Measurements from ENCODE around the gene TSPAN18.

The TSPAN18 gene

GRCh38 chr11:44848203-44848962 lies 121.6 kb downstream of the TSPAN18 start:
- no peak for DNase-seq (ENCODE audit: low read depth)

GRCh38 chr11:44848963-44849350 lies 122.2 kb downstream of the TSPAN18 start:
- no peak for DNase-seq (ENCODE audit: low read depth)

GRCh38 chr11:44849424-44849823 lies 122.7 kb downstream of the TSPAN18 start:
- no peak for DNase-seq (ENCODE audit: low read depth)

GRCh38 chr11:44849922-44850321 lies 123.2 kb downstream of the TSPAN18 start:
- no peak for DNase-seq (ENCODE audit: low read depth)

- no peak for DNase-seq (ENCODE audit: low read depth)
Observed at GRCh38 chr11:44851496-44851895, 124.7 kb downstream of the TSPAN18 start.

- DNase-seq (ENCODE audit: low read depth): no peak
Observed at GRCh38 chr11:44852159-44852747, 125.5 kb downstream of the TSPAN18 start.

GRCh38 chr11:44852952-44853351 lies 126.2 kb downstream of the TSPAN18 start:
- no peak for DNase-seq (ENCODE audit: low read depth)

- no peak for DNase-seq (ENCODE audit: low read depth)
Observed at GRCh38 chr11:44853666-44854065, 126.9 kb downstream of the TSPAN18 start.

GRCh38 chr11:44854086-44854485 lies 127.3 kb downstream of the TSPAN18 start:
- no peak for DNase-seq (ENCODE audit: low read depth)

GRCh38 chr11:44854741-44855492 lies 128.2 kb downstream of the TSPAN18 start:
- no peak for DNase-seq (ENCODE audit: low read depth)

- DNase-seq (ENCODE audit: low read depth): no peak
Observed at GRCh38 chr11:44855493-44855849, 128.7 kb downstream of the TSPAN18 start.

GRCh38 chr11:44857490-44858090 lies 130.8 kb downstream of the TSPAN18 start:
- DNase-seq (ENCODE audit: low read depth): no peak

- DNase-seq (ENCODE audit: low read depth): no peak
Observed at GRCh38 chr11:44858796-44859527, 132.2 kb downstream of the TSPAN18 start.

- DNase-seq (ENCODE audit: low read depth): no peak
Observed at GRCh38 chr11:44859528-44859925, 132.8 kb downstream of the TSPAN18 start.

GRCh38 chr11:44860346-44860745 lies 133.6 kb downstream of the TSPAN18 start:
- DNase-seq (ENCODE audit: low read depth): no peak

GRCh38 chr11:44861849-44862557 lies 135.2 kb downstream of the TSPAN18 start:
- DNase-seq (ENCODE audit: low read depth): peak; percentile 45

GRCh38 chr11:44862558-44863101 lies 135.9 kb downstream of the TSPAN18 start:
- no peak for DNase-seq (ENCODE audit: low read depth)

- DNase-seq (ENCODE audit: low read depth): no peak
Observed at GRCh38 chr11:44863231-44863630, 136.5 kb downstream of the TSPAN18 start.

GRCh38 chr11:44865866-44866272 lies 139.1 kb downstream of the TSPAN18 start:
- DNase-seq (ENCODE audit: low read depth): no peak

- no peak for DNase-seq (ENCODE audit: low read depth)
Observed at GRCh38 chr11:44866286-44866685, 139.5 kb downstream of the TSPAN18 start.

- DNase-seq (ENCODE audit: low read depth): no peak
Observed at GRCh38 chr11:44868021-44868420, 141.3 kb downstream of the TSPAN18 start.

All from stimulated activated CD8-positive, alpha-beta memory T cell treated with anti-CD3 and anti-CD28 coated beads, Interleukin-15, amount 100 ng/mL, for 24 hours (primary cell).